GM23338 (cell line): ENCODE data around the gene TGM2. TPM values are rescaled to one million over a fixed set of nuclear protein-coding genes. Genes with fewer than 3 reads are reported as not detected.

ENCODE experiments used
- polyA plus RNA-seq: library from polyadenylated mRNA; unstranded; fragments of >200 nt; fragmentation: Nextera tagmentation; extraction: Ambion mirVana; gene quantifications from 2 replicates; pipeline ENCODE4 v1.2.1, GENCODE V29; 2016
- total RNA-seq: library from RNA; depleted of rRNA; stranded (reverse); fragments of >200 nt; shearing (Covaris generic); gene quantifications from 2 replicates; pipeline ENCODE4 v1.2.3, GENCODE V29; 2014
- TF ChIP-seq, protein P1 (sequence below), 2 experiments: fragments of 200-600 bp in 1 of 2; sonication (generic) in 1 of 2; conservative IDR thresholded peaks; 2 replicates each; pipeline versions ENCODE4 v1.5.1 to v1.6.1; 2016 to 2017; ENCODE audit warnings: antibody characterized with exemption in 2 of 2, low read depth in 2 of 2, mild to moderate bottlenecking in 2 of 2, moderate library complexity in 1 of 2
- TF ChIP-seq, protein P2 (sequence below): IDR thresholded peaks from one replicate; pipeline ENCODE4 v1.6.1; 2018; ENCODE audit warnings: antibody characterized with exemption; ENCODE audit not compliant: unreplicated experiment
- TF ChIP-seq, protein P3 (sequence below): fragments of 250-450 bp; sonication (Bioruptor Pico); IDR thresholded peaks from 2 replicates; pipeline ENCODE4 v1.5.0; 2020; ENCODE audit warnings: mild to moderate bottlenecking, moderate library complexity

Gene TGM2
- total and polyA plus RNA-seq, 2 experiments from 2014 or later: 0.45 to 1.0 TPM

DNA sequence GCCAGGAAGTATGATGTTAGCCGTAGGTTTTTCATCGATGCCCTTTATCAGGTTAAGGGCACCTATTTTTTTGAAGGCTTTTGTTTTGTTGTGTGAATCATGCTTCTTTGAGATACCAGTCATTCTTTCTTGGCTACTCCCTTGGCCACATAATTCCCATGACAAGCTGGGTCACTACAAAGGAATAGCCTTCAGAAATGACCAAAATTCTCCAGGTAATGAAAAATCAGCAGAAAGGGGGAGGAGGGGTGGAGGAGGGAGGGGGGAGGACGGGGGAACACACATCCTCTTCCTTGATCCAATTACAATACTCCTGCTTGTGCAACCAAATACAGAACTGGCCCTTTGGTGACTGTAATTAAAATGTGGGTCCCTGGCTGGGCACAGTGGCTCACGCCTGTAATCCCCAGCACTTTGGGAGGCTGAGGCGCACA lies 21.7 kb upstream of the TGM2 start (continued):
- TF ChIP-seq, protein P1, sequence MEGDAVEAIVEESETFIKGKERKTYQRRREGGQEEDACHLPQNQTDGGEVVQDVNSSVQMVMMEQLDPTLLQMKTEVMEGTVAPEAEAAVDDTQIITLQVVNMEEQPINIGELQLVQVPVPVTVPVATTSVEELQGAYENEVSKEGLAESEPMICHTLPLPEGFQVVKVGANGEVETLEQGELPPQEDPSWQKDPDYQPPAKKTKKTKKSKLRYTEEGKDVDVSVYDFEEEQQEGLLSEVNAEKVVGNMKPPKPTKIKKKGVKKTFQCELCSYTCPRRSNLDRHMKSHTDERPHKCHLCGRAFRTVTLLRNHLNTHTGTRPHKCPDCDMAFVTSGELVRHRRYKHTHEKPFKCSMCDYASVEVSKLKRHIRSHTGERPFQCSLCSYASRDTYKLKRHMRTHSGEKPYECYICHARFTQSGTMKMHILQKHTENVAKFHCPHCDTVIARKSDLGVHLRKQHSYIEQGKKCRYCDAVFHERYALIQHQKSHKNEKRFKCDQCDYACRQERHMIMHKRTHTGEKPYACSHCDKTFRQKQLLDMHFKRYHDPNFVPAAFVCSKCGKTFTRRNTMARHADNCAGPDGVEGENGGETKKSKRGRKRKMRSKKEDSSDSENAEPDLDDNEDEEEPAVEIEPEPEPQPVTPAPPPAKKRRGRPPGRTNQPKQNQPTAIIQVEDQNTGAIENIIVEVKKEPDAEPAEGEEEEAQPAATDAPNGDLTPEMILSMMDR (conservative IDR thresholded peaks at IDR 0.05; ENCODE audit: low read depth in 2 of 2): no peak
- TF ChIP-seq, protein P2, sequence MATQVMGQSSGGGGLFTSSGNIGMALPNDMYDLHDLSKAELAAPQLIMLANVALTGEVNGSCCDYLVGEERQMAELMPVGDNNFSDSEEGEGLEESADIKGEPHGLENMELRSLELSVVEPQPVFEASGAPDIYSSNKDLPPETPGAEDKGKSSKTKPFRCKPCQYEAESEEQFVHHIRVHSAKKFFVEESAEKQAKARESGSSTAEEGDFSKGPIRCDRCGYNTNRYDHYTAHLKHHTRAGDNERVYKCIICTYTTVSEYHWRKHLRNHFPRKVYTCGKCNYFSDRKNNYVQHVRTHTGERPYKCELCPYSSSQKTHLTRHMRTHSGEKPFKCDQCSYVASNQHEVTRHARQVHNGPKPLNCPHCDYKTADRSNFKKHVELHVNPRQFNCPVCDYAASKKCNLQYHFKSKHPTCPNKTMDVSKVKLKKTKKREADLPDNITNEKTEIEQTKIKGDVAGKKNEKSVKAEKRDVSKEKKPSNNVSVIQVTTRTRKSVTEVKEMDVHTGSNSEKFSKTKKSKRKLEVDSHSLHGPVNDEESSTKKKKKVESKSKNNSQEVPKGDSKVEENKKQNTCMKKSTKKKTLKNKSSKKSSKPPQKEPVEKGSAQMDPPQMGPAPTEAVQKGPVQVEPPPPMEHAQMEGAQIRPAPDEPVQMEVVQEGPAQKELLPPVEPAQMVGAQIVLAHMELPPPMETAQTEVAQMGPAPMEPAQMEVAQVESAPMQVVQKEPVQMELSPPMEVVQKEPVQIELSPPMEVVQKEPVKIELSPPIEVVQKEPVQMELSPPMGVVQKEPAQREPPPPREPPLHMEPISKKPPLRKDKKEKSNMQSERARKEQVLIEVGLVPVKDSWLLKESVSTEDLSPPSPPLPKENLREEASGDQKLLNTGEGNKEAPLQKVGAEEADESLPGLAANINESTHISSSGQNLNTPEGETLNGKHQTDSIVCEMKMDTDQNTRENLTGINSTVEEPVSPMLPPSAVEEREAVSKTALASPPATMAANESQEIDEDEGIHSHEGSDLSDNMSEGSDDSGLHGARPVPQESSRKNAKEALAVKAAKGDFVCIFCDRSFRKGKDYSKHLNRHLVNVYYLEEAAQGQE: no peak
- TF ChIP-seq, protein P3, sequence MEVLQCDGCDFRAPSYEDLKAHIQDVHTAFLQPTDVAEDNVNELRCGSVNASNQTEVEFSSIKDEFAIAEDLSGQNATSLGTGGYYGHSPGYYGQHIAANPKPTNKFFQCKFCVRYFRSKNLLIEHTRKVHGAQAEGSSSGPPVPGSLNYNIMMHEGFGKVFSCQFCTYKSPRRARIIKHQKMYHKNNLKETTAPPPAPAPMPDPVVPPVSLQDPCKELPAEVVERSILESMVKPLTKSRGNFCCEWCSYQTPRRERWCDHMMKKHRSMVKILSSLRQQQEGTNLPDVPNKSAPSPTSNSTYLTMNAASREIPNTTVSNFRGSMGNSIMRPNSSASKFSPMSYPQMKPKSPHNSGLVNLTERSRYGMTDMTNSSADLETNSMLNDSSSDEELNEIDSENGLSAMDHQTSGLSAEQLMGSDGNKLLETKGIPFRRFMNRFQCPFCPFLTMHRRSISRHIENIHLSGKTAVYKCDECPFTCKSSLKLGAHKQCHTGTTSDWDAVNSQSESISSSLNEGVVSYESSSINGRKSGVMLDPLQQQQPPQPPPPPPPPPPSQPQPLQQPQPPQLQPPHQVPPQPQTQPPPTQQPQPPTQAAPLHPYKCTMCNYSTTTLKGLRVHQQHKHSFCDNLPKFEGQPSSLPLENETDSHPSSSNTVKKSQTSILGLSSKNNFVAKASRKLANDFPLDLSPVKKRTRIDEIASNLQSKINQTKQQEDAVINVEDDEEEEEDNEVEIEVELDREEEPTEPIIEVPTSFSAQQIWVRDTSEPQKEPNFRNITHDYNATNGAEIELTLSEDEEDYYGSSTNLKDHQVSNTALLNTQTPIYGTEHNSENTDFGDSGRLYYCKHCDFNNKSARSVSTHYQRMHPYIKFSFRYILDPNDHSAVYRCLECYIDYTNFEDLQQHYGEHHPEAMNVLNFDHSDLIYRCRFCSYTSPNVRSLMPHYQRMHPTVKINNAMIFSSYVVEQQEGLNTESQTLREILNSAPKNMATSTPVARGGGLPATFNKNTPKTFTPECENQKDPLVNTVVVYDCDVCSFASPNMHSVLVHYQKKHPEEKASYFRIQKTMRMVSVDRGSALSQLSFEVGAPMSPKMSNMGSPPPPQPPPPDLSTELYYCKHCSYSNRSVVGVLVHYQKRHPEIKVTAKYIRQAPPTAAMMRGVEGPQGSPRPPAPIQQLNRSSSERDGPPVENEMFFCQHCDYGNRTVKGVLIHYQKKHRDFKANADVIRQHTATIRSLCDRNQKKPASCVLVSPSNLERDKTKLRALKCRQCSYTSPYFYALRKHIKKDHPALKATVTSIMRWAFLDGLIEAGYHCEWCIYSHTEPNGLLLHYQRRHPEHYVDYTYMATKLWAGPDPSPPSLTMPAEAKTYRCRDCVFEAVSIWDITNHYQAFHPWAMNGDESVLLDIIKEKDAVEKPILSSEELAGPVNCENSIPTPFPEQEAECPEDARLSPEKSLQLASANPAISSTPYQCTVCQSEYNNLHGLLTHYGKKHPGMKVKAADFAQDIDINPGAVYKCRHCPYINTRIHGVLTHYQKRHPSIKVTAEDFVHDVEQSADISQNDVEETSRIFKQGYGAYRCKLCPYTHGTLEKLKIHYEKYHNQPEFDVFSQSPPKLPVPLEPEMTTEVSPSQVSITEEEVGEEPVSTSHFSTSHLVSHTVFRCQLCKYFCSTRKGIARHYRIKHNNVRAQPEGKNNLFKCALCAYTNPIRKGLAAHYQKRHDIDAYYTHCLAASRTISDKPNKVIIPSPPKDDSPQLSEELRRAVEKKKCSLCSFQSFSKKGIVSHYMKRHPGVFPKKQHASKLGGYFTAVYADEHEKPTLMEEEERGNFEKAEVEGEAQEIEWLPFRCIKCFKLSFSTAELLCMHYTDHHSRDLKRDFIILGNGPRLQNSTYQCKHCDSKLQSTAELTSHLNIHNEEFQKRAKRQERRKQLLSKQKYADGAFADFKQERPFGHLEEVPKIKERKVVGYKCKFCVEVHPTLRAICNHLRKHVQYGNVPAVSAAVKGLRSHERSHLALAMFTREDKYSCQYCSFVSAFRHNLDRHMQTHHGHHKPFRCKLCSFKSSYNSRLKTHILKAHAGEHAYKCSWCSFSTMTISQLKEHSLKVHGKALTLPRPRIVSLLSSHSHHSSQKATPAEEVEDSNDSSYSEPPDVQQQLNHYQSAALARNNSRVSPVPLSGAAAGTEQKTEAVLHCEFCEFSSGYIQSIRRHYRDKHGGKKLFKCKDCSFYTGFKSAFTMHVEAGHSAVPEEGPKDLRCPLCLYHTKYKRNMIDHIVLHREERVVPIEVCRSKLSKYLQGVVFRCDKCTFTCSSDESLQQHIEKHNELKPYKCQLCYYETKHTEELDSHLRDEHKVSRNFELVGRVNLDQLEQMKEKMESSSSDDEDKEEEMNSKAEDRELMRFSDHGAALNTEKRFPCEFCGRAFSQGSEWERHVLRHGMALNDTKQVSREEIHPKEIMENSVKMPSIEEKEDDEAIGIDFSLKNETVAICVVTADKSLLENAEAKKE (CRISPR knock-in tag): no peak
